H1 (cell line): ENCODE measurements around the gene GFAP. TPM values are rescaled to one million over a fixed set of nuclear protein-coding genes. Genes with fewer than 3 reads are reported as not detected.
A peak's percentile ranks its signal among the peaks of the same experiment; 100 is the strongest.

Experiments
- CTCF ChIA-PET: fragments of 300-600 bp; sonication (Branson Sonifier 250); formaldehyde crosslinking; loops from one replicate; lab custom pipeline; 2021; ENCODE audit not compliant: partially characterized antibody; lab: Charles Lee
- POLR2A ChIA-PET: fragments of 300-600 bp; sonication (Branson Sonifier 250); formaldehyde crosslinking; loops from one replicate; lab custom pipeline; 2021; ENCODE audit warnings: inconsistent platforms; ENCODE audit not compliant: partially characterized antibody; lab: Charles Lee
- DNase-seq, 2 experiments: peaks; one replicate each; pipeline versions ENCODE4 v3.0.0 to v3.0.0-alpha.2; 2010 to 2022; ENCODE audit warnings: low spot score in 2 of 2, low read depth in 1 of 2, mixed read lengths in 1 of 2
- FAIRE-seq: peaks from 2 replicates; lab custom pipeline; 2011; peaks lifted over from hg19 to GRCh38; lab: Jason Lieb, UNC
- H2AFZ ChIP-seq: 2 replicates; pipeline ENCODE4 v1.8.1; 2012; ENCODE audit warnings: low read length, inconsistent platforms
- H2AK5ac ChIP-seq: 2 replicates; pipeline ENCODE4 v1.6.1; 2013; ENCODE audit warnings: low read depth, low read length
- H2BK120ac ChIP-seq: replicated peaks from 2 replicates; pipeline ENCODE3; 2013; ENCODE audit warnings: low read depth, low read length, inconsistent platforms
- H2BK12ac ChIP-seq: 2 replicates; pipeline ENCODE4 v1.6.1; 2013; ENCODE audit warnings: low read depth, low read length
- H2BK15ac ChIP-seq: 2 replicates; pipeline ENCODE4 v1.6.1; 2013; ENCODE audit warnings: low read length
- H2BK20ac ChIP-seq: 2 replicates; pipeline ENCODE4 v1.6.1; 2013; ENCODE audit warnings: low read length
- H2BK5ac ChIP-seq: 2 replicates; pipeline ENCODE4 v1.6.1; 2013; ENCODE audit warnings: low read depth, low read length
- H3K14ac ChIP-seq: 2 replicates; pipeline ENCODE4 v1.6.1; 2013; ENCODE audit warnings: inconsistent platforms; ENCODE audit not compliant: insufficient read length
- H3K18ac ChIP-seq: 2 replicates; pipeline ENCODE4 v1.6.1; 2013; ENCODE audit warnings: low read length; ENCODE audit errors: extremely low read depth
- H3K23ac ChIP-seq: 2 replicates; pipeline ENCODE4 v1.6.1; 2013; ENCODE audit warnings: inconsistent platforms; ENCODE audit not compliant: insufficient read length
- H3K23me2 ChIP-seq: 2 replicates; pipeline ENCODE4 v1.6.1; 2013; ENCODE audit warnings: low read depth, low read length
- H3K27ac ChIP-seq: 2 replicates; pipeline ENCODE4 v1.6.1; 2011; ENCODE audit warnings: low read depth, low read length, inconsistent platforms
- H3K27me3 ChIP-seq, 4 experiments: replicated peaks in 1 of 4; 1 replicate in 1 of 4; 2 replicates in 3 of 4; pipeline versions ENCODE4 v1.6.1 to v1.8.1; 2011 to 2013; ENCODE audit warnings: low read length in 3 of 4, mild to moderate bottlenecking in 3 of 4, inconsistent platforms in 2 of 4, mixed read lengths in 2 of 4, moderate library complexity in 1 of 4; ENCODE audit not compliant: control insufficient read depth in 3 of 4, insufficient read depth in 3 of 4; ENCODE audit errors: extremely low read depth in 1 of 4
- H3K36me3 ChIP-seq, 4 experiments: 2 replicates each; pipeline versions ENCODE4 v1.6.1 to v1.8.1; 2011 to 2013; ENCODE audit warnings: mild to moderate bottlenecking in 4 of 4, low read length in 3 of 4, moderate library complexity in 2 of 4, control low read depth in 1 of 4, inconsistent platforms in 1 of 4; ENCODE audit not compliant: insufficient read depth in 4 of 4, control insufficient read depth in 2 of 4
- H3K4ac ChIP-seq: replicated peaks from 2 replicates; pipeline ENCODE3; 2013; ENCODE audit warnings: low read length, low read depth, mixed read lengths, inconsistent platforms; ENCODE audit not compliant: insufficient read length
- H3K4me1 ChIP-seq, 4 experiments: replicated peaks in 1 of 4; 1 replicate in 1 of 4; 2 replicates in 3 of 4; pipeline versions ENCODE4 v1.6.1 to v1.8.1; 2011 to 2013; ENCODE audit warnings: low read length in 3 of 4, inconsistent platforms in 2 of 4, mixed read lengths in 1 of 4; ENCODE audit not compliant: insufficient read depth in 4 of 4, control insufficient read depth in 3 of 4
- H3K4me2 ChIP-seq, 2 experiments: 2 replicates each; pipeline versions ENCODE4 v1.6.1 to v1.8.1; 2011 to 2013; ENCODE audit warnings: low read depth in 2 of 2, low read length in 2 of 2, control low read depth in 1 of 2, inconsistent platforms in 1 of 2, mild to moderate bottlenecking in 1 of 2; ENCODE audit not compliant: insufficient read depth in 1 of 2
- H3K4me3 ChIP-seq, 4 experiments: fragments of 200-600, 300-600 bp in 1 of 4; sonication (generic), shearing (Covaris generic), sonication (Bioruptor Twin) in 1 of 4; 2 replicates each; pipeline versions ENCODE4 v1.5.1 to v1.8.1; 2011 to 2016; ENCODE audit warnings: low read length in 4 of 4, low read depth in 3 of 4, control low read depth in 2 of 4, inconsistent platforms in 2 of 4, mild to moderate bottlenecking in 2 of 4, mixed read lengths in 1 of 4, moderate library complexity in 1 of 4; ENCODE audit not compliant: insufficient read depth in 2 of 4; ENCODE audit errors: extremely low read depth in 1 of 4
- H3K56ac ChIP-seq: replicated peaks from 2 replicates; pipeline ENCODE3; 2013; ENCODE audit warnings: low read depth, mild to moderate bottlenecking, mixed read lengths, low read length, inconsistent platforms; ENCODE audit not compliant: insufficient read length
- H3K79me1 ChIP-seq: 2 replicates; pipeline ENCODE4 v1.6.1; 2013; ENCODE audit warnings: low read depth, low read length, control low read depth
- H3K79me2 ChIP-seq, 2 experiments: 2 replicates each; pipeline versions ENCODE4 v1.6.1 to v1.8.1; 2012 to 2013; ENCODE audit warnings: low read length in 2 of 2, mild to moderate bottlenecking in 2 of 2, inconsistent platforms in 1 of 2; ENCODE audit not compliant: insufficient read depth in 2 of 2, control insufficient read depth in 1 of 2
- H3K9ac ChIP-seq, 4 experiments: replicated peaks in 1 of 4; 1 replicate in 1 of 4; 2 replicates in 3 of 4; pipeline versions ENCODE4 v1.6.1 to v1.8.1; 2011 to 2013; ENCODE audit warnings: low read depth in 3 of 4, low read length in 3 of 4, control low read depth in 2 of 4, mild to moderate bottlenecking in 2 of 4, moderate library complexity in 2 of 4, inconsistent platforms in 1 of 4; ENCODE audit errors: extremely low read depth in 1 of 4
- H3K9me3 ChIP-seq, 2 experiments: 2 replicates each; pipeline versions ENCODE4 v1.6.1 to v1.8.1; 2012 to 2013; ENCODE audit warnings: mild to moderate bottlenecking in 2 of 2, moderate library complexity in 2 of 2, control low read depth in 1 of 2, inconsistent platforms in 1 of 2, low read depth in 1 of 2, low read length in 1 of 2, mixed read lengths in 1 of 2; ENCODE audit not compliant: insufficient read depth in 2 of 2
- H4K20me1 ChIP-seq, 2 experiments: replicated peaks in 1 of 2; 2 replicates each; pipeline versions ENCODE3 to v1.8.1; 2011 to 2013; ENCODE audit warnings: inconsistent platforms in 2 of 2, low read length in 2 of 2, mild to moderate bottlenecking in 1 of 2; ENCODE audit not compliant: insufficient read depth in 2 of 2, control insufficient read depth in 1 of 2
- H4K5ac ChIP-seq: 2 replicates; pipeline ENCODE4 v1.6.1; 2013; ENCODE audit warnings: low read length, low read depth, mixed read lengths, inconsistent platforms; ENCODE audit not compliant: insufficient read length
- H4K8ac ChIP-seq: 2 replicates; pipeline ENCODE4 v1.8.0; 2013; ENCODE audit warnings: mild to moderate bottlenecking, moderate library complexity, low read length, inconsistent platforms; ENCODE audit not compliant: insufficient read depth; ENCODE audit errors: extremely low read depth
- H4K91ac ChIP-seq: replicated peaks from 2 replicates; pipeline ENCODE3; 2013; ENCODE audit warnings: low read length, mixed read lengths, inconsistent platforms; ENCODE audit not compliant: insufficient read length
- TEAD4 ChIP-seq: IDR thresholded peaks from 2 replicates; pipeline ENCODE4 v1.6.1; 2012; ENCODE audit warnings: low read depth, low read length, inconsistent platforms, mixed read lengths
- WGBS, 2 experiments: shearing (Covaris generic) in 1 of 2; methylation state at CpG; one replicate each; pipeline versions ENCODE4 v1.1.6 to v1.1.7; 2013 to 2015; ENCODE audit warnings: low lambda C conversion rate in 2 of 2, mixed read lengths in 2 of 2, inconsistent platforms in 1 of 2, low coverage in 1 of 2, missing lambda C conversion rate in 1 of 2; ENCODE audit not compliant: insufficient replicate concordance in 2 of 2, insufficient coverage in 1 of 2, insufficient read length in 1 of 2; ENCODE audit errors: extremely low coverage in 1 of 2, missing lambda C conversion rate in 1 of 2; 5-methylcytosine and 5-hydroxymethylcytosine counted together
- polyA plus RNA-seq, 7 experiments: library from polyadenylated mRNA; depleted of rRNA in 3 of 7; stranded (reverse) in 5 of 7; unstranded in 2 of 7; fragments of >200 nt in 5 of 7; fragments of 200-250 nt in 2 of 7; gene quantifications; 1 replicate in 5 of 7; 2 replicates in 1 of 7; 4 replicates in 1 of 7; pipeline versions ENCODE4 v1.2.1 to v1.2.3, GENCODE V29; 2011 to 2013; ENCODE audit warnings: missing spikeins in 2 of 7, mixed read lengths in 2 of 7
- total RNA-seq: library from RNA; stranded (reverse); fragmentation: NEBNext Ultra II Directional; extraction: Animal tissue kit (Norgen Biotek cat#: 25700); gene quantifications from 2 replicates; pipeline ENCODE4 v1.2.1, GENCODE V29; 2021

Gene GFAP
- total and polyA plus RNA-seq, 2 of the 8 experiments (the other 6 are each of a cell fraction or from before 2014, with no cell fraction given) = 1.3 to 1.5 TPM

- Histone ChIP-seq H2BK15ac (no peak overlapping the region), H4K91ac (no peak overlapping the region), H3K4me2 (no peak overlapping the region), H4K5ac (no peak overlapping the region), H4K20me1 (peaks cover 4% of the 10 kb centered on the region in 2 experiments), H3K4me1 (0 out of 7 replicates have a peak, but pooled peaks cover 0 to 2% (median 0%) of the 10 kb centered on the region in 4 experiments), H3K4me3 (no peak overlapping the region), H3K36me3 (peaks cover 0 to 17% (median 10%) of the 10 kb centered on the region in 4 experiments; a peak in 5 of 8 replicates), H3K27ac (no peak overlapping the region), H2BK20ac (no peak overlapping the region), H3K23ac (no peak overlapping the region), H2AK5ac (no peak overlapping the region), H3K9me3 (no peaks in the 10 kb centered on the region), H3K27me3 (no peaks in the 10 kb centered on the region), H3K56ac (no peak overlapping the region), H2BK120ac (no peak overlapping the region), H3K14ac (no peak overlapping the region), H3K18ac (no peak overlapping the region), H2AFZ (no peak overlapping the region), H3K9ac (no peak overlapping the region), H2BK12ac (no peak overlapping the region), H3K4ac (no peak overlapping the region), H3K79me1 (peaks cover 5% of the 10 kb centered on the region; the same call in 1 of the 2 replicates), H3K23me2 (no peaks in the 10 kb centered on the region), H3K79me2 (peaks cover 3 to 58% of the 10 kb centered on the region in 2 experiments), H4K8ac (no peak overlapping the region), H2BK5ac (no peak overlapping the region)
- FAIRE-seq (peak; percentile 19), DNase-seq (no peak)
- CTCF ChIA-PET = interaction anchor here (0.9 to 3.5 kb wide), 9 partner anchors 11 to 82 kb away, joined by 3 to 15 read pairs (median 5); no protein-coding TSS in a partner anchor
- POLR2A ChIA-PET = interaction anchor here (1.0 to 5.0 kb wide), 7 partner anchors 10 to 100 kb away, joined by 3 to 25 read pairs (median 4); no protein-coding TSS in a partner anchor
- 88% methylated on average over 4 of the region's 4 CpGs; no CpG with 5 or more reads in 1 of the 2 experiments for WGBS, 2 experiments
- TF ChIP-seq TEAD4 = peak; percentile 58; the same call in 1 of the 2 replicates
These were observed 25.0 kb upstream of the GFAP start for GRCh38 chr17:44940317-44940716.
